ENCODE data around the gene PIM1. TPM values are rescaled to one million over a fixed set of nuclear protein-coding genes. Genes with fewer than 3 reads are reported as not detected.

PIM1 gene
- total and polyA plus RNA-seq, 10 of the 15 experiments (the other 5 are each of a cell fraction or from before 2014, with no cell fraction given) = 0.66 to 33.9 (median 10.2) TPM

DNA sequence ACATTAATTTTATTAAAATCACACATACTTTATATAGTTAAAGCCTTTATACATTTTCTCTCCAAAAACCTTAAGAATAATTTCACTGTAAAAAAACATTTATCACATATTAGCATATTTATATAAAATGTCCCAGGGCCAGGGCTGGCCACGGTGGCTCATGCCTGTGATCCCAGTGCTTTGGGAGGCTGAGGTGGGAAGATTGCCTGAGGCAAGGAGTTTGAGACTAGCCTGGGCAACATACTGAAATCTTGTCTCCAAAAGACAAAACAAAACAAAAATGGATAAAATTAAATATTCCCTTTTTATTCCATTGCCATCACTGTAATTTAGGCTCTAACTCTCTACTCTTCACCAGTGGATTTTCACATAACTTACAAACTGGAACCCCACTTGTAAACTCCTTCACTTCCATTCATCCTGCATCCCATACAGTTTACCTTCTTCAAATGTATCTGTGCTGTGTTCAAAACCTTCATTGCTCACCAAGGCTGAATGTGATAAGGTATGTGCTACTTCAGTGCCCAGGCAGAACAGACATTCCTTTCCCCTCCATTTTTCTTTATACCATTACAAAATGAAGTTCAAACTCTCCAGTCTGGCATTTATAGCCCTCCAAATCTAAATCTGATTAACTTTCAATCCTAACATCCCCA is 42.9 kb upstream of the PIM1 start:
- Histone ChIP-seq H3K9ac (ENCODE audit: control insufficient read depth, insufficient read depth, low read length) (no peak overlapping the region), H3K27me3 (replicated peaks in 1 of 2; ENCODE audit: control insufficient read depth in 2 of 2, insufficient read depth in 2 of 2, low read length in 1 of 2) (no peaks in the 10 kb centered on the region), H2AFZ (ENCODE audit: control insufficient read depth, low read depth, low read length) (no peak overlapping the region), H3K79me2 (ENCODE audit: control insufficient read depth, insufficient read depth, low read length) (no peaks in the 10 kb centered on the region), H3K36me3 (ENCODE audit: control insufficient read depth in 2 of 2, insufficient read depth in 2 of 2, low read length in 1 of 2) (no peaks in the 10 kb centered on the region), H4K20me1 (ENCODE audit: control insufficient read depth, insufficient read depth) (no peaks in the 10 kb centered on the region), H3K4me1 (ENCODE audit: control insufficient read depth, insufficient read depth, low read length) (peaks cover 15% of the 10 kb centered on the region; the same call in 1 of the 2 replicates), H3K4me2 (ENCODE audit: control insufficient read depth, insufficient read depth) (no peak overlapping the region), H3K9me3 (replicated peaks; ENCODE audit: control insufficient read depth, insufficient read depth, low read length) (no peaks in the 10 kb centered on the region), H3K27ac (ENCODE audit: control insufficient read depth, insufficient read depth) (no peak overlapping the region), H3K4me3 (no peak overlapping the region)
- CTCF ChIA-PET = interaction anchor here (1.0 to 1.3 kb wide), 2 partner anchors 15 to 45 kb away, joined by 3 to 7 read pairs; no protein-coding TSS in a partner anchor
- SMC1A ChIA-PET (ENCODE audit: uncharacterized antibody, unreplicated experiment) = interaction anchor here (0.9 to 2.3 kb wide), 7 partner anchors 8 to 76 kb away, joined by 3 to 10 read pairs (median 4); no protein-coding TSS in a partner anchor
- intact Hi-C loops (cut with micrococcal nuclease; ENCODE audit: unreplicated experiment) (no loop called here), in situ Hi-C loops (cut with MboI) (no loop called here)
- FAIRE-seq = no peak
- no peak for DNase-seq (ENCODE audit: low read depth, low spot score)
- 100% methylated on average over 1 of the region's 1 CpG for WGBS (ENCODE audit: insufficient coverage, insufficient replicate concordance, low lambda C conversion rate, missing lambda C conversion rate)
- no peak for TF ChIP-seq CBX3 (IDR thresholded peaks at IDR 0.05; ENCODE audit: borderline replicate concordance, low read depth)
- POLR2A ChIA-PET = no interaction called here
- ATAC-seq = no peak
- BruUV-seq (replicated peaks) = no TSS peak
- RAD21 ChIA-PET (ENCODE audit: unreplicated experiment) = interaction anchor here (0.8 to 4.6 kb wide), 2 partner anchors 15 to 43 kb away, joined by 3 to 41 read pairs; partner anchors contain the start of gene PIM1

DNA sequence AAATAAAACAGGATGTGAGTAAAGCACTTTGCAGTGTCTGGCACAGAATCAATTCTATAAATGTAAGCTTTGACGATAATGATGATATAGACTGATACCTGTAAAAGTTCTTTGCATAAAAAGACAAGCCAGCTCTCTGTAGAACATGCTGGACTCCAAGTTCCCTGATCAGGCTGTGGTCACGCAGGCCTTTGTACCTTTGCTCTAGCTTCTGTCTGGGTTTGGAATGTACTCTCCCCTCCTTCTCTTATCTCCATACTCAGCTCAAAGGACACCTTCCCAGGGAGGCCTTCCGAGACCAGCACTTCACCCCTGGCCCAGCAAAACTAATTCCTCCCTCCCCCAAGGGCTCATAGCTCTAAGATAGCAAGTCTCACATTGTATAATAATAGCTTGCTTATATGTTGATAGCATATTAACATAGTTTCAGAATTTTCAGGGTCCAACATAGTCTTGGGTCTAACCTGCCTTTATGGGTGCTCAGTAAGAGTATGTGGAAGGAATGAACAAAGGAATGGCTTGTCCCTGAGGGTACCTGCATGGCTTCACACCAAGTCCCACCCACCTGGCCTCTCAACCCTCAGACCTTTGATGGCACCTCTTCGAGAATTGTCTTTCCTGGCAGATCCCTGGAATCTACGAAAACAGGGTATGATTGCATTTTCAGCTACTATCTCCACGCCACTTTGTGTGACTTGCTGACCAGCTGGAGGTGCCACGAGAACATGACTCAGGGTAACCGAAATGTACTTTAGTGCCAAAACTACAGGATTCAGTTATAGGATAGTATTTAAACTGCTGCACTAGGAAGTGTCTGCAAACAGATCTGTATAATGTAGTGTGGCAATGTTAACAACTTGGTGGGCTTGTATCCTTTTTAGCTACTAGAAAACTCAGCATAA is 41.7 kb upstream of the PIM1 start:
- POLR2A ChIA-PET = interaction anchor here (0.8 to 1.0 kb wide), 2 partner anchors 16 to 146 kb away, joined by 3 read pairs; no protein-coding TSS in a partner anchor
- H4K20me1 ChIP-seq (ENCODE audit: control insufficient read depth, insufficient read depth) = no peaks in the 10 kb centered on the region
- H3K79me2 ChIP-seq (ENCODE audit: control insufficient read depth, insufficient read depth, low read length) = no peaks in the 10 kb centered on the region
- CTCF ChIA-PET = interaction anchor here (0.6 to 1.4 kb wide), 9 partner anchors 12 to 76 kb away, joined by 3 to 7 read pairs (median 3); no protein-coding TSS in a partner anchor
- intact Hi-C loops (cut with micrococcal nuclease; ENCODE audit: unreplicated experiment) = no loop called here
- no peaks in the 10 kb centered on the region for H3K27me3 ChIP-seq (replicated peaks in 1 of 2; ENCODE audit: control insufficient read depth in 2 of 2, insufficient read depth in 2 of 2, low read length in 1 of 2)
- H3K4me2 ChIP-seq (ENCODE audit: control insufficient read depth, insufficient read depth) = no peak overlapping the region; the same call in 1 of the 2 replicates
- RAD21 ChIA-PET (ENCODE audit: unreplicated experiment) = interaction anchor here (0.5 to 4.6 kb wide), 5 partner anchors 14 to 80 kb away, joined by 3 to 41 read pairs (median 3); partner anchors contain the start of gene PIM1
- SMC1A ChIA-PET (ENCODE audit: uncharacterized antibody, unreplicated experiment) = interaction anchor here (0.5 to 2.7 kb wide), 12 partner anchors 9 to 1605 kb away, joined by 3 to 17 read pairs (median 4); no protein-coding TSS in a partner anchor
- BruUV-seq (replicated peaks) = no TSS peak
- in situ Hi-C loops (cut with MboI) = no loop called here
- peaks cover 15% of the 10 kb centered on the region; the same call in 1 of the 2 replicates for H3K4me1 ChIP-seq (ENCODE audit: control insufficient read depth, insufficient read depth, low read length)
- H3K9me3 ChIP-seq (replicated peaks; ENCODE audit: control insufficient read depth, insufficient read depth, low read length) = no peaks in the 10 kb centered on the region
- H3K4me3 ChIP-seq = no peak overlapping the region
- H3K9ac ChIP-seq (ENCODE audit: control insufficient read depth, insufficient read depth, low read length) = no peak overlapping the region
- no peak for DNase-seq (ENCODE audit: low read depth, low spot score)
- H3K27ac ChIP-seq (ENCODE audit: control insufficient read depth, insufficient read depth) = no peak overlapping the region
- 79% methylated on average over 8 of the region's 8 CpGs for WGBS (ENCODE audit: insufficient coverage, insufficient replicate concordance, low lambda C conversion rate, missing lambda C conversion rate)
- ATAC-seq = peak; percentile 70
- FAIRE-seq = no peak
- no peak overlapping the region for H2AFZ ChIP-seq (ENCODE audit: control insufficient read depth, low read depth, low read length)
- TF ChIP-seq IKZF2 (IDR thresholded peaks at IDR 0.05) = 0 out of 4 replicates have a peak, but pooled peaks of 1 of the 2 experiments have one; percentile 17
- TF ChIP-seq, protein P1, sequence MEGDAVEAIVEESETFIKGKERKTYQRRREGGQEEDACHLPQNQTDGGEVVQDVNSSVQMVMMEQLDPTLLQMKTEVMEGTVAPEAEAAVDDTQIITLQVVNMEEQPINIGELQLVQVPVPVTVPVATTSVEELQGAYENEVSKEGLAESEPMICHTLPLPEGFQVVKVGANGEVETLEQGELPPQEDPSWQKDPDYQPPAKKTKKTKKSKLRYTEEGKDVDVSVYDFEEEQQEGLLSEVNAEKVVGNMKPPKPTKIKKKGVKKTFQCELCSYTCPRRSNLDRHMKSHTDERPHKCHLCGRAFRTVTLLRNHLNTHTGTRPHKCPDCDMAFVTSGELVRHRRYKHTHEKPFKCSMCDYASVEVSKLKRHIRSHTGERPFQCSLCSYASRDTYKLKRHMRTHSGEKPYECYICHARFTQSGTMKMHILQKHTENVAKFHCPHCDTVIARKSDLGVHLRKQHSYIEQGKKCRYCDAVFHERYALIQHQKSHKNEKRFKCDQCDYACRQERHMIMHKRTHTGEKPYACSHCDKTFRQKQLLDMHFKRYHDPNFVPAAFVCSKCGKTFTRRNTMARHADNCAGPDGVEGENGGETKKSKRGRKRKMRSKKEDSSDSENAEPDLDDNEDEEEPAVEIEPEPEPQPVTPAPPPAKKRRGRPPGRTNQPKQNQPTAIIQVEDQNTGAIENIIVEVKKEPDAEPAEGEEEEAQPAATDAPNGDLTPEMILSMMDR (IDR thresholded peaks at IDR 0.05 in 2 of 3, conservative IDR thresholded peaks at IDR 0.05 in 1 of 3; ENCODE audit: control insufficient read depth in 2 of 3, extremely low read depth in 1 of 3, insufficient read depth in 1 of 3, low read depth in 3 of 3, low read length in 3 of 3) = peak in 1 of 3 experiments; percentile 9; a peak in 1 of 6 replicates
- TF ChIP-seq CBX5 (IDR thresholded peaks at IDR 0.05; ENCODE audit: low read depth) = no peak
- no peak for TF ChIP-seq MYC (IDR thresholded peaks at IDR 0.05; ENCODE audit: insufficient read depth, insufficient read length, insufficient replicate concordance, low read length, severe bottlenecking)
- peak; percentile 14 for TF ChIP-seq MEF2B (IDR thresholded peaks at IDR 0.05; ENCODE audit: partially characterized antibody, poor library complexity, severe bottlenecking)
- TF ChIP-seq, protein P2, sequence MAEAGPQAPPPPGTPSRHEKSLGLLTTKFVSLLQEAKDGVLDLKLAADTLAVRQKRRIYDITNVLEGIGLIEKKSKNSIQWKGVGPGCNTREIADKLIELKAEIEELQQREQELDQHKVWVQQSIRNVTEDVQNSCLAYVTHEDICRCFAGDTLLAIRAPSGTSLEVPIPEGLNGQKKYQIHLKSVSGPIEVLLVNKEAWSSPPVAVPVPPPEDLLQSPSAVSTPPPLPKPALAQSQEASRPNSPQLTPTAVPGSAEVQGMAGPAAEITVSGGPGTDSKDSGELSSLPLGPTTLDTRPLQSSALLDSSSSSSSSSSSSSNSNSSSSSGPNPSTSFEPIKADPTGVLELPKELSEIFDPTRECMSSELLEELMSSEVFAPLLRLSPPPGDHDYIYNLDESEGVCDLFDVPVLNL (IDR thresholded peaks at IDR 0.05; ENCODE audit: low read depth, low read length) = no peak
- no peak for TF ChIP-seq EZH2 (IDR thresholded peaks at IDR 0.05; ENCODE audit: borderline replicate concordance, control insufficient read depth, low read depth, low read length)
- no peaks in the 10 kb centered on the region for H3K36me3 ChIP-seq (ENCODE audit: control insufficient read depth in 2 of 2, insufficient read depth in 2 of 2, low read length in 1 of 2)
